Fibroblast of lung (primary cell): ENCODE measurements around the gene SNX20. TPM values are rescaled to one million over a fixed set of nuclear protein-coding genes. Genes with fewer than 3 reads are reported as not detected.
A peak's percentile ranks its signal among the peaks of the same experiment; 100 is the strongest.

Experiments used
- DNase-seq, 2 donors: peaks; one replicate each; pipeline versions ENCODE4 v3.0.0 to v3.0.0-alpha.2; 2010; ENCODE audit warnings: low read depth in 2 of 2
- H2AFZ ChIP-seq: 2 replicates; pipeline ENCODE4 v1.5.1; 2012; ENCODE audit warnings: low read length, control low read depth, inconsistent platforms
- H3K27ac ChIP-seq: 2 replicates; pipeline ENCODE4 v1.5.1; 2011; ENCODE audit warnings: low read length, control low read depth; ENCODE audit not compliant: insufficient read depth
- H3K27me3 ChIP-seq: 2 replicates; pipeline ENCODE4 v1.5.1; 2011; ENCODE audit warnings: mild to moderate bottlenecking, low read length; ENCODE audit not compliant: control insufficient read depth, insufficient read depth
- H3K36me3 ChIP-seq: 2 replicates; pipeline ENCODE4 v1.5.1; 2011; ENCODE audit warnings: low read length; ENCODE audit not compliant: control insufficient read depth, insufficient read depth
- H3K4me1 ChIP-seq: 2 replicates; pipeline ENCODE4 v1.5.1; 2011; ENCODE audit warnings: low read length; ENCODE audit not compliant: control insufficient read depth, insufficient read depth; ENCODE audit errors: extremely low read depth
- H3K4me2 ChIP-seq: 2 replicates; pipeline ENCODE4 v1.5.1; 2011; ENCODE audit warnings: low read length, control low read depth; ENCODE audit not compliant: insufficient read depth; ENCODE audit errors: extremely low read depth
- H3K4me3 ChIP-seq, 4 experiments: fragments of 200-600 bp in 1 of 4; sonication (generic) in 1 of 4; replicated peaks in 1 of 4; 2 replicates each; pipeline ENCODE4 v1.5.1; 2011 to 2016; ENCODE audit warnings: low read length in 4 of 4, low read depth in 3 of 4, mild to moderate bottlenecking in 3 of 4, control low read depth in 2 of 4, inconsistent platforms in 1 of 4, mixed read lengths in 1 of 4; ENCODE audit not compliant: insufficient read depth in 1 of 4; ENCODE audit errors: control extremely low read depth in 1 of 4
- H3K79me2 ChIP-seq: 2 replicates; pipeline ENCODE4 v1.5.1; 2012; ENCODE audit warnings: mild to moderate bottlenecking, low read length, inconsistent platforms; ENCODE audit not compliant: control insufficient read depth, insufficient read depth
- H3K9ac ChIP-seq: 2 replicates; pipeline ENCODE4 v1.5.1; 2011; ENCODE audit warnings: mild to moderate bottlenecking, low read length, control low read depth; ENCODE audit not compliant: insufficient read depth
- H3K9me3 ChIP-seq: 2 replicates; pipeline ENCODE4 v1.5.1; 2012; ENCODE audit warnings: low read depth, low read length; ENCODE audit not compliant: control insufficient read depth, insufficient read depth
- H4K20me1 ChIP-seq: 2 replicates; pipeline ENCODE4 v1.5.1; 2011; ENCODE audit warnings: low read length; ENCODE audit not compliant: control insufficient read depth, insufficient read depth; ENCODE audit errors: extremely low read depth
- CTCF ChIP-seq, 2 donors: IDR thresholded peaks in 1 of 2; conservative IDR thresholded peaks in 1 of 2; 1 replicate in 1 of 2; 2 replicates in 1 of 2; pipeline ENCODE4 v1.5.1; 2011 to 2012; ENCODE audit warnings: low read length in 2 of 2, control low read depth in 1 of 2, inconsistent platforms in 1 of 2, low read depth in 1 of 2, mild to moderate bottlenecking in 1 of 2
- EZH2 ChIP-seq: IDR thresholded peaks from 2 replicates; pipeline ENCODE4 v1.5.1; 2012; ENCODE audit warnings: low read length, control low read depth, mild to moderate bottlenecking; ENCODE audit errors: missing control alignments
- polyA plus RNA-seq, 2 donors: library from polyadenylated mRNA; depleted of rRNA in 1 of 2; stranded (reverse) in 1 of 2; unstranded in 1 of 2; fragments of >200 nt; gene quantifications; 2 replicates each; pipeline ENCODE4 v1.2.1, GENCODE V29; 2011 to 2012; ENCODE audit warnings: missing spikeins in 1 of 2
- total RNA-seq: library from RNA; depleted of rRNA; stranded (reverse); fragments of >200 nt; gene quantifications from 2 replicates; pipeline ENCODE4 v1.2.1, GENCODE V29; 2014

The SNX20 gene
- total and polyA plus RNA-seq, 2 donors (not counting 1 experiment from before 2014, with no cell fraction given) = not detected

DNA sequence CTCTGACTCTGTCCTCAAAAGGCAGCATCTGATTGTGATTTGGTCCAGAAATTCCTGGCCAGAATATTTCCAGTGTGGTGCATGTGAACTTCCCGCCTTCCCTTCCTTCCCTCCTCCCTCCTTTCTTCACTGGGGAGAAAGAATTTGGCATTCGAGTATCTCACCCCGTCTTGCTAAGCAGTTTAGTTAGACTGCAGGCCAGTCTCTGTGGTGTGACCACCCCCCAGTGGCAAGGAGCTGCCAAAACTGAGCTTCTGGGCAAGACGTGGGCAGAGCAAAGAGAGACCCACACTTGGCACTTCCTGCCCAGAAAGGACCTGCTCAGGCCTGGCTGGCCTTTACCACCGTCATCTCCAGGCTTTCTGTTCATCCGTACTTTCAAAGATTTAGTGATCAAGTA, 36.4 kb downstream of the SNX20 start:
- Histone ChIP-seq H3K36me3 (no peaks in the 10 kb centered on the region), H2AFZ (no peak overlapping the region), H3K9ac (no peak overlapping the region), H3K9me3 (no peaks in the 10 kb centered on the region), H3K4me3 (no peak overlapping the region), H3K4me2 (no peak overlapping the region), H4K20me1 (no peaks in the 10 kb centered on the region), H3K27me3 (peaks cover 4% of the 10 kb centered on the region), H3K27ac (no peak overlapping the region), H3K4me1 (no peaks in the 10 kb centered on the region), H3K79me2 (no peaks in the 10 kb centered on the region)
- TF ChIP-seq CTCF (conservative IDR thresholded peaks at IDR 0.05 in 1 of 2, IDR thresholded peaks at IDR 0.05 in 1 of 2; ENCODE audit: low read depth in 1 of 2, low read length in 2 of 2) = peak; percentile 36 to 37
- no peak for TF ChIP-seq EZH2
- peak; percentile 34 to 36 for DNase-seq

GRCh38 chr16:50644245-50644644, 36.9 kb downstream of the SNX20 start:
- H3K27me3 ChIP-seq = peaks cover 4% of the 10 kb centered on the region
- H3K4me3 ChIP-seq = no peak overlapping the region
- DNase-seq = no peak
- H3K4me2 ChIP-seq = no peak overlapping the region
- no peaks in the 10 kb centered on the region for H4K20me1 ChIP-seq
- no peaks in the 10 kb centered on the region for H3K9me3 ChIP-seq
- H2AFZ ChIP-seq = no peak overlapping the region
- TF ChIP-seq EZH2 (no peak), CTCF (conservative IDR thresholded peaks at IDR 0.05 in 1 of 2, IDR thresholded peaks at IDR 0.05 in 1 of 2; ENCODE audit: low read depth in 1 of 2, low read length in 2 of 2) (no peak)
- no peaks in the 10 kb centered on the region for H3K4me1 ChIP-seq
- H3K27ac ChIP-seq = no peak overlapping the region
- H3K79me2 ChIP-seq = no peaks in the 10 kb centered on the region
- no peak overlapping the region for H3K9ac ChIP-seq
- H3K36me3 ChIP-seq = no peaks in the 10 kb centered on the region

DNA sequence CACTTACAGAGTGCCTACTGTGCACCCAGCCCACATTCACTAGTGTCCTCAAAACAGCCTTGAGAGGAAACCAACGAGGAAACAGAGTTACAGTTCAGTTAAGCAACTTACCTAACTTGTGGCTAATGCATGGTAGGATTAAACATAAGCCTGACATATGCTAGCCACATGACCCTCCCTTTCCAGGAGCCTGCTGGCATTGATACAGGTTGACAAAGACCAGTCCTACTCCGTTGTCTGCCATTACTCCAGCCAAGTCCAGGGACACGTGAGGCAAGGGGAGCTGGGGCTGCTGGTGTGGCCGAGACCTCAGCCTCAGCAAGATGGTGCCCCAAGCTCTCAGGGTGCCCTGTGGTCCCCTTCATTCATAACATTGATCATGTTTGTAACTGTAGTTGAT, 37.9 kb downstream of the SNX20 start:
- H3K9me3 ChIP-seq = no peaks in the 10 kb centered on the region
- H2AFZ ChIP-seq = no peak overlapping the region
- no peaks in the 10 kb centered on the region for H3K4me1 ChIP-seq
- H3K9ac ChIP-seq = no peak overlapping the region
- H3K36me3 ChIP-seq = no peaks in the 10 kb centered on the region
- H3K27ac ChIP-seq = no peak overlapping the region
- no peak for DNase-seq
- no peak for TF ChIP-seq EZH2
- TF ChIP-seq CTCF (conservative IDR thresholded peaks at IDR 0.05 in 1 of 2, IDR thresholded peaks at IDR 0.05 in 1 of 2; ENCODE audit: low read depth in 1 of 2, low read length in 2 of 2) = no peak
- H4K20me1 ChIP-seq = no peaks in the 10 kb centered on the region
- H3K79me2 ChIP-seq = no peaks in the 10 kb centered on the region
- H3K27me3 ChIP-seq = peaks cover 4% of the 10 kb centered on the region
- no peak overlapping the region for H3K4me2 ChIP-seq
- H3K4me3 ChIP-seq = no peak overlapping the region
